PC-9 (cell line): ENCODE measurements around the gene ATP7B. TPM values are rescaled to one million over a fixed set of nuclear protein-coding genes. Genes with fewer than 3 reads are reported as not detected.

Experiments used
- BruUV-seq: library from RNA; stranded (reverse); fragments of 400-500 nt; replicated peaks from 2 replicates; lab custom pipeline; 2021; lab: Mats Ljungman, UMichigan
- CTCF ChIA-PET: fragments of 300-600 bp; sonication (Branson Sonifier 250); formaldehyde crosslinking; loops from one replicate; lab custom pipeline; 2022; ENCODE audit warnings: antibody characterized with exemption; lab: Charles Lee
- POLR2A ChIA-PET: fragments of 300-600 bp; sonication (Branson Sonifier 250); formaldehyde crosslinking; loops from one replicate; lab custom pipeline; 2022; ENCODE audit warnings: antibody characterized with exemption; ENCODE audit not compliant: unreplicated experiment; lab: Charles Lee
- DNase-seq, 2 experiments: peaks; one replicate each; pipeline versions ENCODE4 v3.0.0 to v3.0.0-alpha.2; 2015 to 2022; ENCODE audit warnings: mixed read lengths in 1 of 2
- H2AFZ ChIP-seq: fragments of 200-600 bp; sonication (generic); 2 replicates; pipeline ENCODE4 v1.8.1; 2017; ENCODE audit warnings: antibody characterized with exemption
- H3F3A ChIP-seq: fragments of 200-600 bp; sonication (generic); 2 replicates; pipeline ENCODE4 v1.8.1; 2017; ENCODE audit warnings: antibody characterized with exemption, mild to moderate bottlenecking, low read depth; ENCODE audit not compliant: insufficient read depth
- H3K27ac ChIP-seq: fragments of 200-600 bp; sonication (generic); 2 replicates; pipeline ENCODE4 v1.6.1; 2016; ENCODE audit warnings: mixed run types
- H3K27me3 ChIP-seq: fragments of 200-600 bp; sonication (generic); 2 replicates; pipeline ENCODE4 v1.6.1; 2016; ENCODE audit warnings: low read depth, mixed run types; ENCODE audit not compliant: insufficient read depth
- H3K36me3 ChIP-seq: fragments of 200-600 bp; sonication (generic); 2 replicates; pipeline ENCODE4 v1.6.1; 2016; ENCODE audit warnings: low read depth, mixed run types
- H3K4me1 ChIP-seq: fragments of 200-600 bp; sonication (generic); replicated peaks from 2 replicates; pipeline ENCODE4 v1.6.1; 2016; ENCODE audit warnings: mixed run types; ENCODE audit not compliant: insufficient read depth
- H3K4me2 ChIP-seq: fragments of 200-600 bp; sonication (generic); 2 replicates; pipeline ENCODE4 v1.6.1; 2017; ENCODE audit warnings: mixed run types
- H3K4me3 ChIP-seq: fragments of 200-600 bp; sonication (generic); 2 replicates; pipeline ENCODE4 v1.6.1; 2016; ENCODE audit warnings: mixed run types
- H3K79me2 ChIP-seq: fragments of 200-600 bp; sonication (generic); 2 replicates; pipeline ENCODE4 v1.6.1; 2017; ENCODE audit warnings: low read depth, mixed run types
- H3K9me2 ChIP-seq: fragments of 200-600 bp; sonication (generic); 2 replicates; pipeline ENCODE4 v1.8.1; 2017; ENCODE audit warnings: mild to moderate bottlenecking; ENCODE audit not compliant: insufficient read depth
- H3K9me3 ChIP-seq: fragments of 200-600 bp; sonication (generic); 2 replicates; pipeline ENCODE4 v1.8.1; 2016; ENCODE audit warnings: low read depth; ENCODE audit not compliant: insufficient read depth
- H4K20me1 ChIP-seq: fragments of 200-600 bp; sonication (generic); 2 replicates; pipeline ENCODE4 v1.8.1; 2017; ENCODE audit not compliant: insufficient read depth
- CTCF ChIP-seq: fragments of 200-600 bp; sonication (generic); conservative IDR thresholded peaks from 2 replicates; pipeline ENCODE4 v1.6.1; 2017; ENCODE audit warnings: mixed run types, antibody characterized with exemption, mild to moderate bottlenecking, moderate library complexity
- EZH2 ChIP-seq: fragments of 200-600 bp; sonication (generic); IDR thresholded peaks from 2 replicates; pipeline ENCODE4 v1.8.0; 2017; ENCODE audit warnings: antibody characterized with exemption, low read depth
- intact Hi-C: fragments of 100-400 bp; cut with micrococcal nuclease; formaldehyde crosslinking; loops from one replicate; pipeline ENCODE4 v1.10.0; 2022; ENCODE audit not compliant: unreplicated experiment
- total RNA-seq: library from RNA; stranded (reverse); gene quantifications from 2 replicates; pipeline ENCODE4 v1.2.3, GENCODE V29; 2021

ATP7B gene
- total RNA-seq, 1 experiment from 2014 or later: 1.2 TPM

GRCh38 chr13:51906581-51906980 lies 104.7 kb downstream of the ATP7B start:
- intact Hi-C loops: no loop called here

GRCh38 chr13:51905787-51906186 lies 105.5 kb downstream of the ATP7B start:
- H3K4me3 ChIP-seq: no peak overlapping the region
- no peak overlapping the region for H2AFZ ChIP-seq
- ChIA-PET CTCF (no interaction called here), POLR2A (no interaction called here)
- intact Hi-C loops: no loop called here
- no peaks in the 10 kb centered on the region for H3K79me2 ChIP-seq
- H3K9me2 ChIP-seq: no peaks in the 10 kb centered on the region
- H3K9me3 ChIP-seq: no peaks in the 10 kb centered on the region
- no peak for DNase-seq
- H3K36me3 ChIP-seq: no peaks in the 10 kb centered on the region
- no peaks in the 10 kb centered on the region for H3F3A ChIP-seq
- H3K4me2 ChIP-seq: no peak overlapping the region
- TF ChIP-seq EZH2 (no peak), CTCF (no peak)
- BruUV-seq: no TSS peak
- H3K27ac ChIP-seq: no peak overlapping the region
- H4K20me1 ChIP-seq: no peaks in the 10 kb centered on the region
- H3K4me1 ChIP-seq: no peaks in the 10 kb centered on the region; the same call in 1 of the 2 replicates
- H3K27me3 ChIP-seq: peaks cover 17% of the 10 kb centered on the region; the same call in 1 of the 2 replicates

More at GRCh38 chr13:51906581-51906980, 104.7 kb downstream of the ATP7B start:
- ChIA-PET CTCF (no interaction called here), POLR2A (no interaction called here)
- Histone ChIP-seq H3K27me3 (peaks cover 24% of the 10 kb centered on the region; the same call in 1 of the 2 replicates), H4K20me1 (no peaks in the 10 kb centered on the region), H3K9me2 (no peaks in the 10 kb centered on the region), H3K27ac (no peak overlapping the region), H3K36me3 (no peaks in the 10 kb centered on the region), H2AFZ (no peak overlapping the region), H3K9me3 (no peaks in the 10 kb centered on the region), H3K79me2 (no peaks in the 10 kb centered on the region), H3K4me1 (no peaks in the 10 kb centered on the region; the same call in 1 of the 2 replicates), H3K4me2 (no peak overlapping the region), H3F3A (no peaks in the 10 kb centered on the region), H3K4me3 (no peak overlapping the region)
- peak in 1 of 2 experiments; percentile 42 for DNase-seq
- TF ChIP-seq EZH2 (no peak), CTCF (no peak)
- no TSS peak for BruUV-seq

- no peak overlapping the region for H2AFZ ChIP-seq
- H3K4me1 ChIP-seq: no peaks in the 10 kb centered on the region; the same call in 1 of the 2 replicates
- H3K9me3 ChIP-seq: no peaks in the 10 kb centered on the region
- H3K79me2 ChIP-seq: no peaks in the 10 kb centered on the region
- ChIA-PET POLR2A (no interaction called here), CTCF (no interaction called here)
- H3K4me2 ChIP-seq: no peak overlapping the region
- DNase-seq: no peak
- no peak overlapping the region for H3K4me3 ChIP-seq
- no peak overlapping the region for H3K27ac ChIP-seq
- no TSS peak for BruUV-seq
- intact Hi-C loops: no loop called here
- H3K36me3 ChIP-seq: no peaks in the 10 kb centered on the region
- H3K9me2 ChIP-seq: no peaks in the 10 kb centered on the region
- H3F3A ChIP-seq: no peaks in the 10 kb centered on the region
- TF ChIP-seq CTCF: no peak
- H3K27me3 ChIP-seq: peaks cover 11% of the 10 kb centered on the region
- no peaks in the 10 kb centered on the region for H4K20me1 ChIP-seq
Observed at GRCh38 chr13:51902776-51903175, 108.5 kb downstream of the ATP7B start.
